OCI-M1 (cell line): ENCODE data around the gene POLE.

ENCODE experiments used
- DNase-seq: peaks from one replicate; lab custom pipeline; 2025; lab: John Stamatoyannopoulos, UW

POLE gene

DNA sequence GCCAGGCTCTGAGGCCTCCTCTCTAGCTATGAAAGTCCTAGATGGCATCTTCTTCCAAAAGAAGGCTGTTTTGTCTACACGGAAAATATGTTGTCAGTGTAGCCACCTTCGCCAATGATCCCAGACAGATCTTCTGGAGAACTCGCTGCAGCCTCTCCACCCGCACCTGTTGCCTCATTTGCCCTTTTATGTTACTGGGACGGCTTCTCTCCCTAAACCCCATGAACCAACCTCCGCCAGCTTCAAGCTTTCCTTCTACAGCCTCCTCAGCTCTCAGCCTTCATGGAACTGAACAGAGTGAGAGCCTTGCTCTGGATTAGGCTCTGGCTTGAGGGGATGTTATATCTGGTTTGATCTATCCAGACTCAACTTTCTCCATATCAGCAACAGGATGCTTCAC is 57.8 kb downstream of the POLE start:
- no peak for DNase-seq

DNA sequence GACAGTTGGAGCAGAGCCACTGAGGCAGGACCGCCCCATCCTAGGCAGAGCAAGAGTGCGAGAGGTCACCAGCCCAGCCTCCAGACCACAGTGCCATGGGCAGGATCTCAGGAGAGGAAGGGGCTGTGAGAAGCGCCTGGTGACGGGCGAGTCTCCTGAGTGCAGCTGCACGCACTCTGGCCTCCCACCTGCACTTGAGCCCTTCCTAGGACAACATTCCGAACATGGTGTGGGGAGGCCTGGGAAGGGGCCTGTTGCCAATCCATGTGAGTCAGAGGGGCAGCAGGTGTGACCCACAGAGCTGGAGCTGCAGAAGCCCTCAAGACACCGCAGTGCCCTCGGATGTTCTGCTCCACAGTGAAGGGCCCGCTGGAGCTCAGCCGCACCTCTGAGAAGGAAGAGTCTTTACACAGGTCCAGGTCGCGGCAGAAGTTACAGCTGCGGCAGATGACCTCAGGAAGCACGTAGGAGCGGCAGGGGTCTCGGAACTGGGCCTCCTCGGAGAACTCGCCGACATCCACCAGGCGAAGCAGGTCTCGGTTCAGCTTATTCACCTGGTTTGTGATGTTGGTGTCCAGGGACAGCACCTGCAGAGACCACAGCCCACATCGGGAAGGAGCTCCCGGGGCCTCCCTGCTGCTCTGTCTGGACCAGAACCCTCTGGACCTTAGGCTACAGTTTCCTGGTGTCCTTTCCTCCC is 61.3 kb downstream of the POLE start:
- no peak for DNase-seq

DNA sequence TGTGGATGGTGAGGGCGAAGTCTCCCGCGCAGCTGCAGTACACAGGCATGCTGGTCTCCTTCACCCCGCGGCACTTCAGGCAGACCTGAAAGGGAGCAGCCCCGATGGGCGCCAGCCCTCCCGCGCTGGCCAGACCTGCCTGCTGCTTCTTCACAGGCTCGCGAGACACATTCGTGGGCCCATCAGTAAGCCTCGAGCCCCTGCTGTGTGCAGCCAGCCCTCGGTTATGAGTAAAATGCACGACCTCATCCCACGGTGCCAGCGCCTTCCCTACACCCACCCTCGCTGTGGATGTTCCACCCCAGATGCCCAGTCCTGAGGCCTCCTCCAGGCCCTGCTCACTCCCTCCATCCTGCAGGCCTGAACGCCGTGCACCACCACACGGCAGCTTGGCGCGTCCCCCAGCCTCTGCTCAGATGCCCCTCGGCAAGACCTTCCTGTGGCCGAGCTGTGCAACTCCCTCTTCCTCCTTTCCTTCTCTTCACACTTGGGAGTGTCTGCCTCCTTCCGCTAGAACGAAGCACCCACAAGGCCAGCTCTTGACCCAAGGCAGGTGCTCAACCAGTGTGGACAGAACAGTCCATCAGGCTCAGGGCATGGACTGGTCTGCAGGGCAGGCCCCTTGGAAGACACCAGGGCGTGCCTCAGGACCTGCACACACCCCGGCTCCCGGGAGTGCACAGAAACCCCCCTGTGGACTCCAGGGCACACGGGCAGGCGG is 62.1 kb downstream of the POLE start:
- DNase-seq: no peak

DNA sequence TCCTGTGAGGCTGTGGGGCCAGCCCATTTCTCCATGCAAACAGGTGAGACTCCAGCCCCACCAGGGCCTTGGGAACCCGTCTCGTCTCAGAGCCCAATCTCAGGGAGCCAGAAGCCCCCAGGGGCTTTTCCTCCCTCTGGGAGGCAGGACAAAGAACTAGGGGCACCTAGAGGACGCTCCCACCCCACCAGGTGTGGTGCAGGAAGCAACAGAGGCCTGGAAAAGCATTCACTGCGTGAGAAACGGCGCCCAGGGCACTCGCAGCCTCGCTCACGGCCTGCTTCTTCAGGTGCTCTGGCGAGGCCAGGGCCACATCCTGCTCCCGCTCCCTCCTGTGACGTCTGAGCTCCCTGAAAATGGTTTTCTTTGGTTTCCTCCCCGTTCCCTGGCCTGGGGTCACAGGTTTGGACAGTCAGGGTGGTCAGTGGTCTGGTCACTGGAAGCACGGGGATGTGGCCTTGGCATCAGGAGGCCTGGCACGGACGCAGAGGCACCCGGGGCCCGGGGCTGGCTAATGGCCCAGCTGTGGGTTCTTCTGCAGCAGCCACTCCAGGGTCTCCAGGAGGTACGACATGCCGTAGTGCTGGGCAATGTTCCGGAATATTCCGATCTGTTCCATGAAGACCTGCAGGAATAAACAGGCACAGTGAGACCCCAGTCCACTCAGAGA is 62.8 kb downstream of the POLE start:
- DNase-seq: no peak

DNA sequence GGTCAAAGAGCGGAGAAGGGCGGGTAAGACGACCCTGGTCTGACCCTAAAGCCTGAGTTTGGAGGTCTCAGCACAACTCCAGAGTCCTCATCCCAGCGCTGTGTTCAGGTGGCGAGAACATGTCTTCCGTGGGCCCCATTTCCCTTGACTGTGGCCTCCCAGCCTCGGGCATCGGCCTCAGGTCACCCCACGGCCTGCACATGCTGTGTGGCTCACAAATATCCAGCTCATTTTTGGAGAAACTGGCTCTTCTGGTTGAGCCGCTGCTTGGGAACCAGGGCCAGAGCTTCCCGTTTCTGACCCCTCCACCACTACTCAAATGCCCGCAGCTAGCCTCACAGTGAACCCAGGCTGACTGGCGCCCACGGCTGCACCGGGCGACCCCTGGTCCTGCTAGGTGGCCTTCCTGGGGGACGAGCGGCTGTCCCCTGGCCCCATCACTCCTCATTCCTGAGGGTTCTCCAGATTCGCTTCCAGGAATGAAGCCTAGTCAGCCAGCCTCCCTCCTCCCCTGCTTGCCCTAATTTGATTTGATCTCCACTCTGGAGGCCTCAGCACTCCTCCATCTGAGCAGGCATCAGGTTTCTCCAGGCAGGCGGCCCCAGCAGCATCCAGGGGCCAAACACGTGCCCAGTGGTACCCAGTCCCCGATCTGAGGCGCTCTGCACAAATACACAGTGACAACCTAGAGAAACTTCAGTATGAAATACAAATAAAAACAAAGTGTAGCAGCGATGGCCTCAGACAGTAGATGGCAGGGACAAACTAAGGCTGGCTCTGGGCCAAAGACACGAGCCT is 63.9 kb downstream of the POLE start:
- DNase-seq: no peak

DNA sequence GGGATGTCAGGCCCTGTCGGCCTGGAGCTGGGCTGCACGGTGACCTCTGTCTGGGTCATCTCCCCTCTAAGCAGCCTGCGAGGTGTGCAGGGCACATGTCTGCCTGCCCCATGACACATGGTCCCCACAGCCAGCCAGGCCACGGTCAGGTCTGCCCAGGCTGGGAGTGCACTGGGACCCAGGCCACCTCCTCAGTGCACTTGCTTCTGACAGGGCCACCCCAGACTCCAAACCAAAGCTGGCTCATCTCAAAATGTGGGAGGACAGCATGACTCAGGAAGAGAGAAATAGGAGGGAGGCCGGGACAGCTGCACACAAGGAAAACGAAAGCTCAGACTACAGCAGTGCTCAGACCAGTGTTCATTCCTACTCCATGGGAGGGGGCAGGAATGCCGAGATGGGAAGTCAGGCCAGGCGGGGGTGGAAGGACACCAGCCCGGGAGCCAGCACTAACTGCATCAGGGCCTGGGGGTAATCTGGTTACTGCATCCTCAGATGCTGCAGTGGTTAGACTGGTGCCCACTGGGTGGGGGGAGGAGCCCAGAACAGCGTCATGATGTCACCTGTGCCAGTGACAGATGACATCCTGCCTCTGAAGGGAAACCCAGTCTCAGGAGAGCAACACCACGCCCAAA is 64.6 kb downstream of the POLE start:
- DNase-seq: peak; percentile 15

DNA sequence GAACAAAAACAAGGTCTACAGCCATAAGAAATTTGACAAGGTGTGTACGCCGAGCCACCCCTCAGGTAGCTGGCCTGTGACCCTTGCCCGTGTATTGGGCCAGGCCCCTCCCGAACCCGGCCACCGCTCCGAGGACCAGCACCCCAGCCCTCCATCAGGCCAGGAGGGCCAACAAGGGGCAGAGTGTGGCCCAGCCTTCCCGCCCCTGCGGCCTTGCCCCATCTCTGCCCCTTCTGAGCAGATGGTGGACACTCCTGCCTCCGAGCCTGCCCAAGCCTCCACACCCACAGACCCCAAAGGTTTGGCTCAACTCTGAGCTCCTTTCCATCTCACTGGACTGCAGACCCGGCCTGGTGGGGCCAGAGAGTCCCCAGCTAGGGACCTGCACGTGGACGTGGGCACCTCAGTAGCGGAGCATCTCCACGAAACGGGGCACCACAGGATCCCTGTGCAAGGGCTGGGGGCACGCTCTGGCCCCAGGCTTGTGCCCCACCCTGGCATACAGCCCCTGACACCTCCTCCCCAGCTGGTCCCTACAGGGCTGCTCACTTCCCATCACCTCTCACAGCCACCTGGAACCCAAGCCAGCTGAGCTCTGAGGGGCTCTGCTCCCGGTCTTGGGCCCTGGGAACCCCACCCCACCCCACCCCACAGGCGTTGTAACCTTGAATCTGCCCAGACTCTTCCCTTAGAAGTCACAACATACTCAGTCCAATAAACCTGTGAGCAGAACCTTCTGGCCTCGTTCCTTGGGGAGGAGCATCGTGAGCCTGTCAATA is 65.3 kb downstream of the POLE start:
- DNase-seq: no peak

DNA sequence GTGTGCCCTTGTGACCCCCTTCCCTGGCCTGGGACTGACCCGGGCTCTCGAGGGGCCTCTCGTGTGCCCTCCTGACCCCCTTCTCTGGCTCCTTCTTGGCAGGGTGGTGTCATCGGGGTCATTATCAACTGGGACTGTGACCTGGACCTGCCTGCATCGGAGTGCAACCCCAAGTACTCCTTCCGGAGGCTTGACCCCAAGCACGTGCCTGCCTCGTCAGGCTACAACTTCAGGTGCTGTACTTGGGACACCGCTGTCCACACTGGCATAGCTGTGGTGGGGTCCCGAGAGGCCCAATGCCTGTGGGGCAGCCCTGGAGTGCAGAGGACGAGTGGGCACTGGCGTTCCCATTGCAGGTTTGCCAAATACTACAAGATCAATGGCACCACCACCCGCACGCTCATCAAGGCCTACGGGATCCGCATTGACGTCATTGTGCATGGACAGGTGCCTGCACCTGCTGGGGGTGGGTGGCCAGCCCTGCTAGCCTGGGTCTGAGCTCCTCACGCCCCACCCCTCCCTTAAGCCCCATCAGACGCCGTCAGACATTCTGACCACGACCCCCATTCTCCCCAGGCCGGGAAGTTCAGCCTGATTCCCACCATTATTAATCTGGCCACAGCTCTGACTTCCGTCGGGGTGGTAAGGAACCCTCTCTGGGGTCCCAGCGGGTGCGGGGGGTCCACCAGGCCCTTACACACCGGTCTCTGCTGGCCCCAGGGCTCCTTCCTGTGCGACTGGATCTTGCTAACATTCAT is 66.1 kb downstream of the POLE start:
- DNase-seq: no peak

DNA sequence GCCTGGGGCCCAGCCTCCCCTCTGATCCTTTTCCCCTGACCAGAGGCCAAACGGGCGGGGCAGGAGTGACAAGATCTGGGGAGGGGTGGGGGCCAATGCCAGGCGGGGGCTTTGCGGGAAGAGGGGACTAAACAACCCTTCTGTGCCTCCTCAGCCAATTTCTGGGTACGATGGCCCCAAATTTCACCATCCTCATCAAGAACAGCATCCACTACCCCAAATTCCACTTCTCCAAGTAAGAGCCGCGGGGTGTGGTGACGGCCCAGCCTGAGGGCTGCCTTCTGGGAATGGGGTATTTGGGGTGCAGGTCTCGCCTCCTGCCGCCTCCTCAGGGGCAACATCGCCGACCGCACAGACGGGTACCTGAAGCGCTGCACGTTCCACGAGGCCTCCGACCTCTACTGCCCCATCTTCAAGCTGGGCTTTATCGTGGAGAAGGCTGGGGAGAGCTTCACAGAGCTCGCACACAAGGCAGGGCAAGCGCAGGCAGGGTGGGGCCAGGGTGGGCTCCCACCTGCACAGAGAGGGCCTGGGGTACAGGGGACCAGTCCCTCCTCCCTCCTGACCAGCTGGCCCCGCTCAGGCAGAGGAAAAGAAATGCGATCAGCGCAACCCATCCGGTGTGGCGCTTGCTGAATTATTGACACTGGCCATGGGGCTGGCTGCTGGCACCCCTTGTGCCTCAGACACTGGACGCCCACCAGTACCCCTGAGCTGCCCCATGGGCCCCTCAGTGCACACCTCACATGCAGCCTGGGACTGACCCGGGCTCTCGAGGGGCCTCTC is 66.8 kb downstream of the POLE start:
- no peak for DNase-seq

DNA sequence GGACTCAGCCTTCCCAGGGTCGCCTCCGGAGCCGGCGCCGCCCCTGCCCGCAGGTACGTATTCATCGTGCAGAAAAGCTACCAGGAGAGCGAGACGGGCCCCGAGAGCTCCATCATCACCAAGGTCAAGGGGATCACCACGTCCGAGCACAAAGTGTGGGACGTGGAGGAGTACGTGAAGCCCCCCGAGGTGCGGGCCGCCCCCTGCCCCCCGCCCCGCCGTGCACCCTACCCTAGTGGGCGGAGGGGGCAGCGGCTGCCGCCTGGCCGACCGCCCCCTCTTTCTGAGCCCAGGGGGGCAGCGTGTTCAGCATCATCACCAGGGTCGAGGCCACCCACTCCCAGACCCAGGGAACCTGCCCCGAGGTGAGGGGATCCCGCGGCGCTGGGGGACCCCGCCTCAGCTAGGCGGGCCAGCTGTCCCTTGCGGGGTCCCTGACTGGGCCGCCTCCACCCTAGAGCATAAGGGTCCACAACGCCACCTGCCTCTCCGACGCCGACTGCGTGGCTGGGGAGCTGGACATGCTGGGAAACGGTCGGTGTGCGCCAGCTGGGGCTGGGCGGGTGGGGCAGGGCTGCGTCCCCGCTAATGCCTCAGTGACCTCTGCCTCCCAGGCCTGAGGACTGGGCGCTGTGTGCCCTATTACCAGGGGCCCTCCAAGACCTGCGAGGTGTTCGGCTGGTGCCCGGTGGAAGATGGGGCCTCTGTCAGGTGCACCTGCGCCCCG is 67.6 kb downstream of the POLE start:
- no peak for DNase-seq

DNA sequence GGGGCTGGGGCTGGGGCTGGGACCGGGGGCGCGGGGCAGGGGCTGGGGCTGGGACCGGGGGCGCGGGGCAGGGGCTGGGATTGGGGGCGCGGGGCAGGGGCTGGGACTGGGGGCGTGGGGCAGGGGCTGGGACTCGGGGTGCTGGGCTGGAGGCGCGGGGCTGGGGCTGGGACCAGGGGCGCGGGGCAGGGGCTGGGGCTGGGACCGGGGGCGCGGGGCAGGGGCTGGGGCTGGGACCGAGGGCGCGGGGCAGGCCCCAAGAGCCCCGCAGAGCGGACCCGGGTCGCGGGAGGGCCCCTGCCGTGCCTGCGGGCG is 68.1 kb downstream of the POLE start:
- DNase-seq: no peak

DNA sequence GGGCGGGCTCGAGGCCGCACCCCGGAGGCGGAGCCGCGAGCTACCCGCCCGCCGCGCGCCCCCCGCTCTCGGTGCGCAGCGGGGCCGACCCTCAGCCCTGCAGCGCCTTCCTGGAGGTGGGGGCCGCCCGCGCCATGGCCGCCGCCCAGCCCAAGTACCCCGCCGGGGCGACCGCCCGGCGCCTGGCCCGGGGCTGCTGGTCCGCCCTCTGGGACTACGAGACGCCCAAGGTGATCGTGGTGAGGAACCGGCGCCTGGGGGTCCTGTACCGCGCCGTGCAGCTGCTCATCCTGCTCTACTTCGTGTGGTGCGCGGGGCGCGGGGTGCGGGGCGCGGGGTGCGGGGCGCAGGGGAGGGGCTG is 68.5 kb downstream of the POLE start, which contains the start of gene P2RX2:
TSS of gene P2RX2 (plus strand) at position 94 of the 361 bp plus-strand sequence. CDS start at position 135, 41 bp downstream.
- no peak for DNase-seq

DNA sequence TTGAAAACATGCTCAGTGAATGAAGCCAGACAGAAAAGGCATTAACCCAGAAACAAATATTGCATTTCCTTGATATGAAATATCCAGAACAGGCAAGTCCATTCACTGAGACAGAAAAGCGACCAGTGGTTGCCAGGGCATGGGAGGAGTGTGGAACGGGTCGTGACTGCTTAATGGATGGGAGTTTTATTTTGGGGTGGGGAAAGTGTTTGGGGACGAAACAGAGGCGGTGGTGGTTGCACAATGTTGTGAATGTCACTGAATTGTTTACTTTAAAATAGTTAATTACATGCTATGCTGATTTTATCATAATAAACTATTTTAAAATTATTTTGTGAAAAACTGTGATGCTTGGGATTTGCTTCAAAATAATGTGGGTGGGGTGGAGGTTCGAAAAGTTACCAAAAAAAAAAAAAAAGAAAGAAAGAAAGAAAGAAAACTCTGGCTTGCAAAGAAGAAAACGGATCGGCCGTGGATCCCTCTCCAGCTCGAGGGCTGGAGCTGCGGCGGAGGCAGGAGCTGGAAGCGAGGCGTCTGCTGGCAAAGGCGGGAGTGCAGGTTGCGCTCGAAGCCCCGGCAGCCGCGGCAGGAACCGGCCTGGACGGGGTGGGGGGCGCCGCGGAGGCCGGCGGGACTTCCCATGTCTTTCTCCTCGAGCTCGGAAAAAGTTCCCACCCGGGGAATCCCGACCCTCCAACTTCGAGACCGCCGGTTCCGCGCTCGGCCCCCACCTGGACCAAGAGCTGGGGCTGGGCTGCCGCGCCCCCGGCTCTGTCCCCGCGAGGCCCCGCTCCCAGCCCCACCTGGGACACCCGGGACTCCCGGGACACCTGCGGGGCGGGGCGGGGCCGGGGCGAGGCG is 69.1 kb downstream of the POLE start:
- DNase-seq: no peak

DNA sequence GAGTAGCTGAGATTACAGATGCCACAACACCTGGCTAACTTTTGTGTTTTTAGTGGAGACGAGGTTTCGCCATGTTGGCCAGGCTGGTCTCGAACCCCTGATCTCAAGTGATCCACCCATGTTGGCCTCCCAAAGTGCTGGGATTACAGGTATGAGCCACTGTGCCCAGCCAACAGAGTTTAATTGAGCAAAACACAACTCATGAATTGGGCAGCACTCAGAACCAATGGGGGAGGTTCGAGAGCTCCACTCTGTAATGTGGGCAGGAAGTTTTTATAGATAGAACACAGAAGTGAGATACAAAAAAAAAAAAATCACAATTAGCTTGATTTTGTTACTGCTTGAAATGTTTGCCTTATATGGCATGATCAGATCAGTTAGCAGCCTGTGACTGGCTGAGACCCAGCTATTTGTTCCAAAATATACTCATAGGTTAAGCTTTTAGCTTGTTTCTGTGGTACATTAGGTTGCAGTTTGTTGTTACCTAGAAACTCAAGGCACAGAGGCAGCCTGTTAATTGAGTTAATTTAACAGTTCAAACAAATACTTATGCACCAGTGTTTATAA is 69.9 kb downstream of the POLE start:
- DNase-seq: no peak

DNA sequence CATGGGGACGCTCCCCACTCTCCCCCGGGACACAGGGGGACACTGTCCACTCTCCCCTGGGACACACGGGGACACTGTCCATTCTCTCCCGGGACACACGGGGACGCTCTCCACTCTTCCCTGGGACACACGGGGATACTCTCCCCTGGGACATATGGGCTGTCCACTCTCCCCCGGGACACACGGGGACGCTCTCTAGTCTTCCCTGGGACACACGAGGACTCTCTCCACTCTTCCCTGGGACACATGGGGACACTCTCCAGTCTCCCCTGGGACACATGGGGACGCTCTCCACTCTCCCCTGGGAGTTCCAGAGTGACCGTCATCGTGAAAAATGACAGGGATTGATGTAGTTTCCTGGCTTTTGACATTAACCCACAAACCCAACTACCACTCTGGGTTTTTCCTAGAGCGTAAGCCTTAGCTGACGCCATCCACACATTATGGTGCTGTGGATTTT is 71.5 kb downstream of the POLE start:
- DNase-seq: no peak

DNA sequence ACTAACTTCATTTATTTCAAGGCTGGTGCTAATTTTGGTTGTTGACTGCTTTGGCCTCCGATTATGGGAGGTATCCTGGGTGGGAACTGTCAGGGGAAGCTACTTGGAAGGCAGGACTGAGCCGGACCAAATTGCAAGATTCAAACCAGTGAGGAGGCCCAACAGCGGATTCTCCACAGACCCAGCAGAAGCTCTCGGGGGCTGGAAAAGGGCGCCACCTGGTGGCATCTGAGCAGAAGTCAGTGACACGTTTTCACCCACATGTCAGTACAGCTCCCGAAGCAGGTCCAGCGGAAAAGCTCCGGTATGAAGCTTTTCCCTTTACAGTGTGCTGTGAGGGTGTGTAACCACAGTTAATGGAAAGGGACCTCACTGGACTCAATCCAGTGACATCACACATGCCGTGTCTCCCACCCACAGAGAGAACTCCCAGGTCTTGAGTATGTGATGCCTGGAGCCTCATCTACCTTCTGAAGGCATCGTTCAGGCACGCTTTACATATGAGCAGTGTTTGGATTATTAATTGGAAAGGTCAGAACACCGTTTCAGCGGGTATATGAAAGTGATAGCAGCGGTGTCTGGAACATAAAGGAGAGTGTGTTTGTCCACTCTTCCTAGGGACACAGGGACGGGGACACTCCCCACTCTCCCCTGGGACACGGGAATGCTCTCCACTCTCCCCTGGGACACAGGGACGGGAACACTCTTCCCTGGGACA is 72.1 kb downstream of the POLE start:
- peak; percentile 88 for DNase-seq

DNA sequence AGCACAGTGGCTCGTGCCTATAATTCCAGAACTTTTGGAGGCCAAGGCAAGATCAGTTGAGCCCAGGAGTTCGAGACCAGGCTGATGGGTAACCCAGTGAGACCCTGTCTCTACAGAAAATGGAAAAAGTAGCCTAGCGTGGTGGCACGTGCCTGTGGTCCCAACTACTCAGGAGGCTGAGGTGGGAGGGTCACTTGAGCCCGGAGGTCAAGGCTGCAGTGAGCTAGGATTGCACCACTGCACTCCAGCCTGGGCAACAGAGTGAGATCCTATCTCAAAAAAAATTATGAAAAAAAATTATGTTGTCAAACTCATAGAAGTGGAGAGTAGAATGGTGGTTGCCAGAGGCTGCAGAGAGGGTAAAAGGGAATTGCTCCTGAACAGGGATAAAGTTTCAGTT is 73.1 kb downstream of the POLE start:
- no peak for DNase-seq
